Esophagus (tissue), 2 donors: ENCODE results near the gene EHBP1. TPM values are rescaled to one million over a fixed set of nuclear protein-coding genes. Genes with fewer than 3 reads are reported as not detected.
"Not testable (repeated sequence)": the region's sequence is repeated elsewhere in the genome, so short reads cannot be mapped to it uniquely, and the experiment has no call there.

Experiments used
- H3K27ac ChIP-seq, 2 donors: one replicate each; pipeline ENCODE4 v1.5.1; 2013; ENCODE audit warnings: low read depth in 2 of 2, mild to moderate bottlenecking in 2 of 2, inconsistent platforms in 1 of 2, low read length in 1 of 2, moderate library complexity in 1 of 2
- H3K27me3 ChIP-seq, 2 donors: one replicate each; pipeline ENCODE4 v1.6.1; 2013; ENCODE audit warnings: low read length in 2 of 2, control low read depth in 1 of 2, mild to moderate bottlenecking in 1 of 2; ENCODE audit not compliant: insufficient read depth in 2 of 2, control insufficient read depth in 1 of 2
- H3K36me3 ChIP-seq, 2 donors: one replicate each; pipeline ENCODE4 v1.6.1; 2013; ENCODE audit warnings: low read length in 1 of 2; ENCODE audit not compliant: control insufficient read depth in 2 of 2, insufficient read depth in 2 of 2
- H3K4me1 ChIP-seq, 2 donors: one replicate each; pipeline ENCODE4 v1.6.1; 2013; ENCODE audit warnings: low read length in 1 of 2; ENCODE audit not compliant: control insufficient read depth in 2 of 2, insufficient read depth in 2 of 2
- H3K4me3 ChIP-seq, 2 donors: one replicate each; pipeline ENCODE4 v1.5.1; 2013; ENCODE audit warnings: low read length in 2 of 2, mild to moderate bottlenecking in 2 of 2, low read depth in 1 of 2, moderate library complexity in 1 of 2
- H3K9me3 ChIP-seq, 2 donors: one replicate each; pipeline ENCODE4 v1.6.1; 2013; ENCODE audit warnings: mild to moderate bottlenecking in 2 of 2, low read depth in 1 of 2, low read length in 1 of 2, moderate library complexity in 1 of 2; ENCODE audit not compliant: control insufficient read depth in 2 of 2, insufficient read depth in 1 of 2
- WGBS, 2 donors: extraction: QIAGEN DNeasy Blood & Tissue Kit; methylation state at CpG; one replicate each; pipeline ENCODE4 v1.1.7; 2013; 5-methylcytosine and 5-hydroxymethylcytosine counted together
- polyA plus RNA-seq, 2 donors: library from polyadenylated mRNA; stranded (reverse); fragments of 200-250 nt; gene quantifications; one replicate each; pipeline ENCODE4 v1.2.3, GENCODE V29; 2013
- donor health status: healthy with polysubstance abuse.
- donor health status: Bipolar disorder and iron deficiency.

Gene EHBP1
- polyA plus RNA-seq, 2 donors: 14.1 to 28.9 TPM

DNA sequence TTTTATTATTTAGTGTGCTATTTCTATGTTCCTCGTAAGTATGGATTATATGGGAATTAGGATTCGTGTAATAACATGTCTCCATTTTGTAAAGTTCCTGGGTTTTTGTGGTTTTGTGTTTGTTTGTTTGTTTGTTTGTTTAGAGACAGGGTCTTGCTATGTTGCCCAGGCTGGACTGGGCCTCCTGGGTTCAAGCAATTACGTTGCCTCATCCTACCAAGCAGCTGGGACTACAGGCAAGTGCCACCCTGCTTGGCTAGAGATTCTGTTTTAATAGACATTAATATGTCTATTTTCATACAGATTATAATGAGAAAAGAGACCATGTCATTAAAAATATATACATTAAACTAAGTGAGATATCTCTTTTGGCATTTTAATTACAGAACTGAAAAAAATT lies 309.9 kb downstream of the EHBP1 start:
- H3K36me3 ChIP-seq: peaks cover 0 to 6% of the 10 kb centered on the region in 2 donors
- 95 to 96% methylated on average over 3 of the region's 3 CpGs for WGBS, 2 donors
- no peaks in the 10 kb centered on the region for H3K9me3 ChIP-seq
- no peak overlapping the region for H3K27ac ChIP-seq
- H3K27me3 ChIP-seq: no peaks in the 10 kb centered on the region
- no peak overlapping the region for H3K4me3 ChIP-seq
- no peaks in the 10 kb centered on the region for H3K4me1 ChIP-seq

DNA sequence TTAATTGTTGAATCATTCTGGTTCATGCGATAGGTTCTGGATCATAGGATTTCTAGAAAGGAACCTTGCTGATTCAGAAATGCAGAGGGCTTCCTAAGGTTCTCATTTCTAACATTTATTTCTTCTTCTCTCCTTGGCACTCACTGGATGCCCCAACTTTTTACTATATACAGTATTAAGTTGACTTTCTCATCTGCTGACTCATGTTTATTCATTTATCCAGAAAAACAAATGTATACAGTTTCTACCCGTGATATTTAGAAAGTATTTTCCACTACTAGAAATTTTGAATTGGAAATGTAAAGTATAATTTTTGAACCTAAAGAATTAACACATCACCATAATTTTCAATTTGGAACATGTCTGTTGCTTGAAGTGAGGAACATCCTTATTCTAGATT lies 312.9 kb downstream of the EHBP1 start:
- Histone ChIP-seq H3K27ac (no peak overlapping the region), H3K4me3 (no peak overlapping the region), H3K36me3 (peaks cover 0 to 6% of the 10 kb centered on the region in 2 donors), H3K9me3 (no peaks in the 10 kb centered on the region), H3K27me3 (no peaks in the 10 kb centered on the region), H3K4me1 (no peaks in the 10 kb centered on the region)
- WGBS, 2 donors: 86 to 94% methylated on average over 2 of the region's 2 CpGs

GRCh38 chr2:63019686-63020085 lies 314.2 kb downstream of the EHBP1 start:
- 95 to 97% methylated on average over 8 of the region's 8 CpGs for WGBS, 2 donors
- not testable (repeated sequence) for H3K36me3 ChIP-seq

DNA sequence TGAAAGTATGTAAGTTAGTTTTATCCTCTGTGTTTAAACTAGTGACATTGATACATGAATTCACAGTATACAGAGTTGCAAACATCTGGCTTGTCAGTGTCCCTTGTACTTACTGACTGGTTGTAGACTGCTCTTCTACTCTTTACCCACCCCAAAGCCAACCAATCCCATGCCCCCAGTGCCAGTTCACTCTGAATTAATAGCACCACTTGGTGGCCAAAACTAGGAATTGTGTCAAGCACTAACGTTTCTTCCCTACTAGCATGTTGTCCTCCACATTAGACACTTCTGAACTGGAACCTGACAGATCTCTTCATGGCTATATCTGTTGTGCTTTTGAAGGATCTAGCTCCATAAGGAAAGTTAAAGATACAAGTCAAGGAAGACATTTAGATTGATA lies 317.9 kb downstream of the EHBP1 start:
- no peaks in the 10 kb centered on the region for H3K4me1 ChIP-seq
- H3K27me3 ChIP-seq: no peaks in the 10 kb centered on the region
- no peak overlapping the region for H3K4me3 ChIP-seq
- H3K27ac ChIP-seq: no peak overlapping the region
- 24 to 25% methylated on average over 1 of the region's 1 CpG for WGBS, 2 donors
- H3K36me3 ChIP-seq: peaks cover 2 to 4% of the 10 kb centered on the region in 2 donors
- no peaks in the 10 kb centered on the region for H3K9me3 ChIP-seq

More at GRCh38 chr2:63019686-63020085, 314.2 kb downstream of the EHBP1 start:
- H3K27me3 ChIP-seq, H3K27ac ChIP-seq, H3K4me1 ChIP-seq, H3K9me3 ChIP-seq, H3K4me3 ChIP-seq: not testable (repeated sequence)

GRCh38 chr2:63027220-63027619 lies 321.7 kb downstream of the EHBP1 start:
- Histone ChIP-seq H3K27ac (no peak overlapping the region), H3K4me3 (no peak overlapping the region), H3K27me3 (no peaks in the 10 kb centered on the region), H3K9me3 (no peaks in the 10 kb centered on the region), H3K4me1 (no peaks in the 10 kb centered on the region), H3K36me3 (peaks cover 2 to 4% of the 10 kb centered on the region in 2 donors)
- WGBS, 2 donors: 93 to 95% methylated on average over 2 of the region's 2 CpGs

DNA sequence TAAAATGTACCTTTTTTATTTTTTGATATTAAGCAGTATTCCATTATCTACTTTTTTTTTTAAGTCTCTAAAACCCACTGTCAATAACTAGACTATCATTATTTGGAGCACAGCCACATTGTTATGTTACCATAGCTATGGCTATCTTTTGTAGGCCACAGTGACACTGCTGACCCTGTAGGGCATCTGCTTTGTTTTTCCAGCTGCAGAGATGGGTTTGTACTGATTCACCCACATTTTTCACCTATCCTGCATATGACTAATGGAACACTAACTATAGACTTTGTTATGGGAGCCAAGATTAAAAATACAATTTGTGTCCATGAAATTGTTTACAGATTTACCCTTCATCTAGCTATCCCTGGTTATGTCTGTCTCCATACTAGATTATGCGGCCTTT lies 323.5 kb downstream of the EHBP1 start:
- no peaks in the 10 kb centered on the region for H3K27me3 ChIP-seq
- 90 to 96% methylated on average over 1 of the region's 1 CpG for WGBS, 2 donors
- peaks cover 2 to 4% of the 10 kb centered on the region in 2 donors for H3K36me3 ChIP-seq
- no peaks in the 10 kb centered on the region for H3K9me3 ChIP-seq
- H3K4me3 ChIP-seq: no peak overlapping the region
- H3K27ac ChIP-seq: no peak overlapping the region
- H3K4me1 ChIP-seq: no peaks in the 10 kb centered on the region

DNA sequence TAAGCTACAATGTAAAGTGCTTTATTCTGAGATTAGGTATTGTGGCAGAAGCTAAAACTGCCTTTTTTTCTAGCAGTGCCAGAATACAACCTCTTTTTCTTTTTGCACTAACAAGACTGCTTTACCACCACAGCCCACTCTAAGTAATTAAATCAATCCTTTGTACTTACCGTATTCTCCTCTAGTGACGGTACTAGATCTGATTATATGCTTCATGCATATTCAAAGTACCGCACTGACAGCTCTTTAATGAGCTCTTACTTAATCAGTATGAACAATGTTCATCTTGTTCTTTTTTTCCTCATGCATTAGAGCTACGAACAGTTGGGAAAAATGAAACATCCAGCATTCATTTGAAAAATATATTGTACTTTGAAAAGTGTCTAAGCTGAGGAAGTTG lies 329.0 kb downstream of the EHBP1 start:
- H3K27me3 ChIP-seq: no peaks in the 10 kb centered on the region
- no peaks in the 10 kb centered on the region for H3K9me3 ChIP-seq
- H3K4me1 ChIP-seq: no peaks in the 10 kb centered on the region
- 92 to 94% methylated on average over 4 of the region's 4 CpGs for WGBS, 2 donors
- H3K36me3 ChIP-seq: no peaks in the 10 kb centered on the region
- no peak overlapping the region for H3K4me3 ChIP-seq
- H3K27ac ChIP-seq: no peak overlapping the region

- Histone ChIP-seq H3K27me3 (no peaks in the 10 kb centered on the region), H3K4me3 (no peak overlapping the region), H3K27ac (no peak overlapping the region), H3K4me1 (no peaks in the 10 kb centered on the region), H3K36me3 (no peaks in the 10 kb centered on the region), H3K9me3 (no peaks in the 10 kb centered on the region)
- 95% methylated on average over 2 of the region's 2 CpGs for WGBS, 2 donors
Observed at GRCh38 chr2:63035169-63035568, 329.7 kb downstream of the EHBP1 start.

DNA sequence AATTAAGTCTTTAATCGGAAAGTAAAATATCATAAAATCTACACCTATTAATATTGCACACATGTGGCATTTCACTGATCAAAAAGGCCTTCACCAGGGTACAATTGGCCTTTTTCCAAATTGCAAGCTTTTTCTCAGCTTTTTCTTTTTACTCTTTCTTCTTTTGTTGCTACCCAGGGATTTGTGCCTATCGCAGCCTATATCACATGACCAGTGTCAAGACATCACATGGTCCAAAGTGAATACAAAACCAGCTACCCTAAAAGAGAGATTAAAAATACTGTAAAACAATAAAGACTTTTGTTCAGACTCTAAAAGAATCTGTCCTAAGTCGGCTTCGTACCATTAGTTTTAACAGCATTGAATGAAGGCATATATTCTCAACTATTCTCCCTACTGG lies 330.1 kb downstream of the EHBP1 start:
- no peak overlapping the region for H3K27ac ChIP-seq
- H3K4me1 ChIP-seq: no peaks in the 10 kb centered on the region
- no peaks in the 10 kb centered on the region for H3K36me3 ChIP-seq
- H3K27me3 ChIP-seq: no peaks in the 10 kb centered on the region
- WGBS, 2 donors: 94 to 96% methylated on average over 4 of the region's 4 CpGs
- no peak overlapping the region for H3K4me3 ChIP-seq
- no peaks in the 10 kb centered on the region for H3K9me3 ChIP-seq

- no peaks in the 10 kb centered on the region for H3K4me1 ChIP-seq
- no peaks in the 10 kb centered on the region for H3K9me3 ChIP-seq
- H3K27me3 ChIP-seq: no peaks in the 10 kb centered on the region
- H3K4me3 ChIP-seq: no peak overlapping the region
- H3K27ac ChIP-seq: no peak overlapping the region
- 94 to 99% methylated on average over 4 of the region's 4 CpGs for WGBS, 2 donors
- no peaks in the 10 kb centered on the region for H3K36me3 ChIP-seq
Observed at GRCh38 chr2:63038034-63038433, 332.5 kb downstream of the EHBP1 start.
